Activated CD8-positive, alpha-beta T cell treated with anti-CD3 and anti-CD28 coated beads for 36 hours (primary cell): Measurements from ENCODE around the gene MPEG1. TPM values are rescaled to one million over a fixed set of nuclear protein-coding genes. Genes with fewer than 3 reads are reported as not detected.

Experiments
- ATAC-seq: fragments of 200-7000 bp; cut with Tn5 transposase; one replicate; pipeline ENCODE4 v1.10.0; 2021; ENCODE audit warnings: mild to moderate bottlenecking, moderate library complexity
- CTCF ChIA-PET: fragments of 350-600 bp; sonication (Branson Sonifier 250); formaldehyde crosslinking; loops from one replicate; lab custom pipeline; 2021; ENCODE audit warnings: antibody characterized with exemption; lab: Charles Lee
- POLR2A ChIA-PET: fragments of 350-600 bp; sonication (Branson Sonifier 250); formaldehyde crosslinking; loops from one replicate; lab custom pipeline; 2021; ENCODE audit warnings: antibody characterized with exemption; lab: Charles Lee
- DNase-seq: peaks from one replicate; pipeline ENCODE4 v3.0.0-alpha.2; 2020
- H3K27ac Mint-ChIP-seq: one replicate; pipeline ENCODE4 v1.8.0; 2021; ENCODE audit warnings: mild to moderate bottlenecking, mixed read lengths
- H3K27me3 Mint-ChIP-seq: one replicate; pipeline ENCODE4 v1.8.0; 2021; ENCODE audit warnings: mixed read lengths
- H3K36me3 Mint-ChIP-seq: one replicate; pipeline ENCODE4 v1.8.0; 2021; ENCODE audit warnings: low read depth, mixed read lengths
- H3K4me1 Mint-ChIP-seq: one replicate; pipeline ENCODE4 v1.8.0; 2021; ENCODE audit warnings: low read depth, mixed read lengths
- H3K4me3 Mint-ChIP-seq: one replicate; pipeline ENCODE4 v1.8.0; 2021; ENCODE audit warnings: mild to moderate bottlenecking, moderate library complexity, mixed read lengths
- H3K9me3 Mint-ChIP-seq: one replicate; pipeline ENCODE4 v1.8.0; 2021; ENCODE audit warnings: mixed read lengths
- CTCF ChIP-seq: fragments of 200-600 bp; IDR thresholded peaks from one replicate; pipeline ENCODE4 v1.8.0; 2022; ENCODE audit warnings: antibody characterized with exemption, mild to moderate bottlenecking
- intact Hi-C: fragments of 100-400 bp; cut with micrococcal nuclease; formaldehyde crosslinking; loops from one replicate; pipeline ENCODE4 v1.10.0; 2022
- total RNA-seq, 2 experiments: library from RNA; stranded (reverse); gene quantifications; one replicate each; pipeline ENCODE4 v1.2.3, GENCODE V29; 2021

Gene MPEG1
- total RNA-seq, 2 experiments from 2014 or later, result not detected

GRCh38 chr11:59204746-59205145 lies 8.0 kb downstream of the MPEG1 start:
- H3K36me3 Mint-ChIP-seq, result no peaks in the 10 kb centered on the region
- TF ChIP-seq CTCF, result no peak
- DNase-seq (no peak), ATAC-seq (no peak)
- no peak overlapping the region for H3K4me3 Mint-ChIP-seq
- H3K4me1 Mint-ChIP-seq, result peaks cover 36% of the 10 kb centered on the region
- intact Hi-C loops, result no loop called here
- no peak overlapping the region for H3K27ac Mint-ChIP-seq
- no peaks in the 10 kb centered on the region for H3K9me3 Mint-ChIP-seq
- peaks cover 5% of the 10 kb centered on the region for H3K27me3 Mint-ChIP-seq
- CTCF ChIA-PET, result interaction anchor here (1.5 to 9.8 kb wide), 4 partner anchors 18 to 47 kb away, joined by 5 to 72 read pairs (median 42); partner anchors contain the start of gene DTX4
- POLR2A ChIA-PET, result no interaction called here

DNA sequence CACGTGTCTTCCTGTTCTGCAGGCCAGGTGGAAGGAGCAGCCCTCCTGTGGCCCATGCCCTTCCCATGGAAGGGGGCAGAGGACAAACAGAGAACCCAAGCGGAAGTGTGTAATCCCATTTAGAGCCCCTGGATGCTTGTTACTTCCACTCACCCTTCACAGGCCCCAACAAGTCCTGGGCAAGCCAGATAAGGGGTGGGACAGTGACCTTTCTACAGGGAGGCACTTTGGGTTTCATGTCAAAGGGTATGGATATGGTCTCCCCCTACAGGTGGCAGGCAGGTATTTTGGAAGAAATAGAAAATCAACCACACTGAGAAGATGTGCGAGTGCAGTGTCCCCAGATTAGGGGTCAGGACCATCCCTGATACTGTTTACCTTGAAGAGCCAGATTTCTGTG lies 11.4 kb downstream of the MPEG1 start:
- H3K27me3 Mint-ChIP-seq, result peaks cover 5% of the 10 kb centered on the region
- no peak overlapping the region for H3K4me3 Mint-ChIP-seq
- peaks cover 16% of the 10 kb centered on the region for H3K4me1 Mint-ChIP-seq
- no peaks in the 10 kb centered on the region for H3K36me3 Mint-ChIP-seq
- no peak overlapping the region for H3K27ac Mint-ChIP-seq
- ChIA-PET POLR2A (interaction anchor here (1.2 kb wide), 1 partner anchor 10 kb away, joined by 3 read pairs; no protein-coding TSS in a partner anchor), CTCF (interaction anchor here (0.9 to 9.8 kb wide), 7 partner anchors 10 to 112 kb away, joined by 3 to 72 read pairs (median 8); partner anchors contain the start of genes DTX4 and MPEG1)
- intact Hi-C loops, result no loop called here
- DNase-seq (no peak), ATAC-seq (peak; percentile 35)
- TF ChIP-seq CTCF, result no peak
- no peaks in the 10 kb centered on the region for H3K9me3 Mint-ChIP-seq

GRCh38 chr11:59200423-59200746 lies 12.3 kb downstream of the MPEG1 start:
- ATAC-seq (peak; percentile 45), DNase-seq (no peak)
- Mint-ChIP-seq H3K27ac (no peak overlapping the region), H3K36me3 (no peaks in the 10 kb centered on the region), H3K4me3 (no peak overlapping the region), H3K4me1 (peaks cover 16% of the 10 kb centered on the region), H3K27me3 (peaks cover 5% of the 10 kb centered on the region), H3K9me3 (no peaks in the 10 kb centered on the region)
- ChIA-PET CTCF (interaction anchor here (1.1 to 9.8 kb wide), 4 partner anchors 11 to 42 kb away, joined by 4 to 72 read pairs (median 34); partner anchors contain the start of gene DTX4), POLR2A (no interaction called here)
- no peak for TF ChIP-seq CTCF
- intact Hi-C loops, result no loop called here

- peaks cover 3% of the 10 kb centered on the region for H3K27me3 Mint-ChIP-seq
- ATAC-seq (peak; percentile 76), DNase-seq (peak; percentile 72)
- H3K27ac Mint-ChIP-seq, result no peak overlapping the region
- intact Hi-C loops, result no loop called here
- H3K4me3 Mint-ChIP-seq, result no peak overlapping the region
- H3K4me1 Mint-ChIP-seq, result peaks cover 16% of the 10 kb centered on the region
- TF ChIP-seq CTCF, result no peak
- ChIA-PET POLR2A (no interaction called here), CTCF (interaction anchor here (1.1 to 9.8 kb wide), 6 partner anchors 11 to 41 kb away, joined by 3 to 72 read pairs (median 12); partner anchors contain the start of gene DTX4)
- no peaks in the 10 kb centered on the region for H3K9me3 Mint-ChIP-seq
- no peaks in the 10 kb centered on the region for H3K36me3 Mint-ChIP-seq
Observed at GRCh38 chr11:59199546-59200422, 12.9 kb downstream of the MPEG1 start.

- Mint-ChIP-seq H3K9me3 (no peaks in the 10 kb centered on the region), H3K27me3 (peaks cover 3% of the 10 kb centered on the region), H3K4me1 (peaks cover 16% of the 10 kb centered on the region), H3K36me3 (no peaks in the 10 kb centered on the region), H3K27ac (no peak overlapping the region), H3K4me3 (no peak overlapping the region)
- TF ChIP-seq CTCF, result no peak
- ATAC-seq, result no peak
- ChIA-PET CTCF (interaction anchor here (0.7 to 7.4 kb wide), 5 partner anchors 10 to 48 kb away, joined by 3 to 72 read pairs (median 3); partner anchors contain the start of gene DTX4), POLR2A (interaction anchor here (0.9 to 1.7 kb wide), 2 partner anchors 11 to 27 kb away, joined by 3 to 5 read pairs; partner anchors contain the start of gene DTX4)
- DNase-seq, result no peak
- intact Hi-C loops, result no loop called here
Observed at GRCh38 chr11:59198726-59199125, 14.0 kb downstream of the MPEG1 start.
